ENCODE results near the gene PRSS53.

Gene PRSS53

GRCh38 chr16:31083556-31083955, 5.2 kb downstream of the PRSS53 start:
- DNase-seq (ENCODE audit: extremely low read depth, low read depth), result no peak
- TF ChIP-seq CTCF (IDR thresholded peaks at IDR 0.05; ENCODE audit: low read depth, low read length), result no peak

GRCh38 chr16:31083081-31083480, 5.7 kb downstream of the PRSS53 start:
- no peak for TF ChIP-seq CTCF (IDR thresholded peaks at IDR 0.05; ENCODE audit: low read depth, low read length)
- no peak for DNase-seq (ENCODE audit: extremely low read depth, low read depth)

- no peak for DNase-seq (ENCODE audit: extremely low read depth, low read depth)
- no peak for TF ChIP-seq CTCF (IDR thresholded peaks at IDR 0.05; ENCODE audit: low read depth, low read length)
These were observed 6.2 kb downstream of the PRSS53 start for GRCh38 chr16:31082368-31083045.

- TF ChIP-seq CTCF (IDR thresholded peaks at IDR 0.05; ENCODE audit: low read depth, low read length), result no peak
- DNase-seq (ENCODE audit: extremely low read depth, low read depth), result no peak
These were observed 7.1 kb downstream of the PRSS53 start for GRCh38 chr16:31081428-31082351.

GRCh38 chr16:31080756-31081419, 7.9 kb downstream of the PRSS53 start:
- TF ChIP-seq CTCF (IDR thresholded peaks at IDR 0.05; ENCODE audit: low read depth, low read length), result no peak
- no peak for DNase-seq (ENCODE audit: extremely low read depth, low read depth)

- no peak for TF ChIP-seq CTCF (IDR thresholded peaks at IDR 0.05; ENCODE audit: low read depth, low read length)
- no peak for DNase-seq (ENCODE audit: extremely low read depth, low read depth)
These were observed 8.6 kb downstream of the PRSS53 start for GRCh38 chr16:31080035-31080629.

All from AG09319 (cell line).